ENCODE data around the gene CEP78. TPM values are rescaled to one million over a fixed set of nuclear protein-coding genes. Genes with fewer than 3 reads are reported as not detected.

CEP78 gene
- total RNA-seq, 1 donor = 16.6 TPM

DNA sequence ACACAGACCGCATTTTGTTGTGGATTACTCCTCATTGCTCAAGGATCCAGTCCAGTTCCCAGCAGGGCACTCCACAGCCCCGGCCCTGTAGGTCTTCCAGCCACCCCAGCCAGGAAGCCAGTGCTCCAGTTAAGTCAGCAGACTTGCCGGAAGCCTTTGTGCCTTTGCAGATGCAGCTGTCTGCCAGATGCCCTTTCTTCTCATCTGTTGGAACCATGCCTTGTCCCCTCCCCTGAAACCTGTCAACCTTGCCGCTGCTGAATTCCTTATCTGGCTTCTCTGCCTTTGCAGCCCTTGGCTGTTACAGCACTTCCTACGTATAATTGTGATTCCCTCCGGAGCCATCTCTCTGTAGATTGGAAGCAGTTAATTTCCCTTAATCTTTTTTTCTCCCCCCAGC is 89.5 kb downstream of the CEP78 start:
- H3K36me3 ChIP-seq (ENCODE audit: insufficient read depth, low read length) = peaks cover 14% of the 10 kb centered on the region
- DNase-seq (ENCODE audit: insufficient read length, low spot score, missing footprints) = no peak

DNA sequence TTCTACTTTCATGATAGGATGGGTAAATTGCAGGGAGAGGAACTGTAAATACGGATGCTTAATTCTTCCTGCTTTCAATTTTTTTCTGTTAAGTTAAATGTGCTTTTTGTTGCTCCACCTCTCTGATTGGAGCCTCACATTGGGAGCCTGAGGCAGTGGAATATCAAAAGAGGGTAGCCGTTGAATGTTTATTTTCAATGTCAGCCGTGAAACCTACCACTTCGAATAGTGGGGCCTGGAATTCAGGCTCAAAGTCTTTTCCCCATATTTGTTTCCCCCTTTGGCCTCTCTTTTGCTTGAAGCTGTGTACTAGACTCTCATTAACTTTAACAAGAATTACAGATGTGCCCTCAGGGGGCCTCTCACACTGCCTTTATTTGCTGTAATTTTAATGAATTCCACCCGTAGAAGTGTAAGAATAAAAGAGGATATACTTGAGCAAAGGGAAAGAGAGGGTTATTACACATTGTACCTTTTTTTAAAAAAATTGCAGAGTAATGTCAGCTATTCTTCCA is 90.0 kb downstream of the CEP78 start:
- Histone ChIP-seq H3K9me3 (ENCODE audit: low read depth, low read length) (no peaks in the 10 kb centered on the region), H3K27me3 (ENCODE audit: insufficient read depth, low read length) (no peaks in the 10 kb centered on the region), H3K36me3 (ENCODE audit: insufficient read depth, low read length) (peaks cover 14% of the 10 kb centered on the region), H3K27ac (ENCODE audit: low read depth, low read length) (no peak overlapping the region), H2AFZ (ENCODE audit: low read length) (no peak overlapping the region), H3K4me2 (ENCODE audit: insufficient read depth, low read length) (no peak overlapping the region), H3K79me2 (ENCODE audit: insufficient read depth, low read length) (no peaks in the 10 kb centered on the region), H4K20me1 (ENCODE audit: insufficient read depth, low read length) (no peaks in the 10 kb centered on the region), H3K4me3 (ENCODE audit: insufficient read depth, low read length) (no peak overlapping the region), H3K4me1 (ENCODE audit: insufficient read depth, low read length) (no peaks in the 10 kb centered on the region)
- TF ChIP-seq CTCF (IDR thresholded peaks at IDR 0.05; ENCODE audit: extremely low read depth, low read depth, low read length) = no peak
- DNase-seq (ENCODE audit: insufficient read length, low spot score, missing footprints) = no peak

More for the DNA sequence above, 89.5 kb downstream of the CEP78 start:
- Histone ChIP-seq H4K20me1 (ENCODE audit: insufficient read depth, low read length) (no peaks in the 10 kb centered on the region), H3K4me1 (ENCODE audit: insufficient read depth, low read length) (no peaks in the 10 kb centered on the region), H3K4me3 (ENCODE audit: insufficient read depth, low read length) (no peak overlapping the region), H3K27ac (ENCODE audit: low read depth, low read length) (no peak overlapping the region), H2AFZ (ENCODE audit: low read length) (peak overlapping the region; percentile 2), H3K27me3 (ENCODE audit: insufficient read depth, low read length) (no peaks in the 10 kb centered on the region), H3K4me2 (ENCODE audit: insufficient read depth, low read length) (no peak overlapping the region), H3K79me2 (ENCODE audit: insufficient read depth, low read length) (no peaks in the 10 kb centered on the region), H3K9me3 (ENCODE audit: low read depth, low read length) (no peaks in the 10 kb centered on the region)
- no peak for TF ChIP-seq CTCF (IDR thresholded peaks at IDR 0.05; ENCODE audit: extremely low read depth, low read depth, low read length)

- no peaks in the 10 kb centered on the region for H3K27me3 ChIP-seq (ENCODE audit: insufficient read depth, low read length)
- H3K4me2 ChIP-seq (ENCODE audit: insufficient read depth, low read length) = no peak overlapping the region
- H3K36me3 ChIP-seq (ENCODE audit: insufficient read depth, low read length) = peaks cover 10% of the 10 kb centered on the region
- no peak overlapping the region for H3K4me3 ChIP-seq (ENCODE audit: insufficient read depth, low read length)
- H3K9me3 ChIP-seq (ENCODE audit: low read depth, low read length) = no peaks in the 10 kb centered on the region
- no peak overlapping the region for H2AFZ ChIP-seq (ENCODE audit: low read length)
- H4K20me1 ChIP-seq (ENCODE audit: insufficient read depth, low read length) = no peaks in the 10 kb centered on the region
- H3K27ac ChIP-seq (ENCODE audit: low read depth, low read length) = no peak overlapping the region
- H3K79me2 ChIP-seq (ENCODE audit: insufficient read depth, low read length) = no peaks in the 10 kb centered on the region
- no peak for TF ChIP-seq CTCF (IDR thresholded peaks at IDR 0.05; ENCODE audit: extremely low read depth, low read depth, low read length)
- H3K4me1 ChIP-seq (ENCODE audit: insufficient read depth, low read length) = no peaks in the 10 kb centered on the region
- DNase-seq (ENCODE audit: insufficient read length, low spot score, missing footprints) = no peak
Measured at GRCh38 chr9:78326564-78326963, 90.7 kb downstream of the CEP78 start.

Small RNAs within 50 kb of the gene (small RNA-seq; reads per million reads assigned to genes)
- gene AL353705.4 = not detected

Other genes with a start within 250 kb of the CEP78 start
- 63.9 and 64.8 TPM in 2 replicates for gene GNAQ, start 204.3 kb upstream of the CEP78 start, total RNA-seq
- gene PSAT1, start 61.0 kb downstream of the CEP78 start, total RNA-seq = 175 and 182 TPM in 2 replicates

Measured in osteoblast (primary cell).